Fibroblast of the aortic adventitia (primary cell): Measurements from ENCODE around the gene SUPT4H1. TPM values are rescaled to one million over a fixed set of nuclear protein-coding genes. Genes with fewer than 3 reads are reported as not detected.

Experiments used
- DNase-seq: peaks from one replicate; pipeline ENCODE4 v3.0.0-alpha.2; 2010; ENCODE audit warnings: low read depth
- H3K4me3 ChIP-seq: 2 replicates; pipeline ENCODE4 v1.5.1; 2011; ENCODE audit warnings: low read depth, mild to moderate bottlenecking, control low read depth, low read length, moderate library complexity
- CTCF ChIP-seq: IDR thresholded peaks from 2 replicates; pipeline ENCODE4 v1.5.1; 2011; ENCODE audit warnings: mild to moderate bottlenecking, low read length, control low read depth, inconsistent platforms; ENCODE audit not compliant: insufficient read depth
- total RNA-seq: library from RNA; depleted of rRNA; stranded (reverse); fragments of >200 nt; gene quantifications from 2 replicates; pipeline ENCODE4 v1.2.3, GENCODE V29; 2012; ENCODE audit warnings: low replicate concordance

Gene SUPT4H1
- total RNA-seq, 1 donor = 34.9 TPM

GRCh38 chr17:58375811-58376210, 23.8 kb upstream of the SUPT4H1 start:
- no peak overlapping the region for H3K4me3 ChIP-seq
- TF ChIP-seq CTCF = no peak
- DNase-seq = no peak

GRCh38 chr17:58375256-58375655, 23.3 kb upstream of the SUPT4H1 start:
- H3K4me3 ChIP-seq = no peak overlapping the region
- DNase-seq = no peak
- TF ChIP-seq CTCF = no peak

- DNase-seq = no peak
- no peak for TF ChIP-seq CTCF
- no peak overlapping the region for H3K4me3 ChIP-seq
These were observed 21.9 kb upstream of the SUPT4H1 start for GRCh38 chr17:58373923-58374322.

- H3K4me3 ChIP-seq = no peak overlapping the region
- no peak for DNase-seq
- no peak for TF ChIP-seq CTCF
These were observed 21.0 kb upstream of the SUPT4H1 start for GRCh38 chr17:58373003-58373402.

- DNase-seq = no peak
- no peak for TF ChIP-seq CTCF
- H3K4me3 ChIP-seq = no peak overlapping the region
These were observed 19.4 kb upstream of the SUPT4H1 start for GRCh38 chr17:58371300-58371950.

- no peak for DNase-seq
- no peak overlapping the region for H3K4me3 ChIP-seq
- no peak for TF ChIP-seq CTCF
These were observed 18.7 kb upstream of the SUPT4H1 start for GRCh38 chr17:58370716-58371115.

GRCh38 chr17:58370309-58370708, 18.3 kb upstream of the SUPT4H1 start:
- no peak overlapping the region for H3K4me3 ChIP-seq
- TF ChIP-seq CTCF = no peak
- DNase-seq = no peak
